GM12873 (cell line): ENCODE data around the gene FBXW11.

ENCODE experiments used
- TF ChIP-seq, protein P1 (sequence below): IDR thresholded peaks from 2 replicates; pipeline ENCODE4 v1.5.1; 2012; ENCODE audit warnings: low read depth, mild to moderate bottlenecking, moderate library complexity, low read length, control low read depth; ENCODE audit not compliant: insufficient read depth; ENCODE audit errors: missing control alignments

FBXW11 gene

DNA sequence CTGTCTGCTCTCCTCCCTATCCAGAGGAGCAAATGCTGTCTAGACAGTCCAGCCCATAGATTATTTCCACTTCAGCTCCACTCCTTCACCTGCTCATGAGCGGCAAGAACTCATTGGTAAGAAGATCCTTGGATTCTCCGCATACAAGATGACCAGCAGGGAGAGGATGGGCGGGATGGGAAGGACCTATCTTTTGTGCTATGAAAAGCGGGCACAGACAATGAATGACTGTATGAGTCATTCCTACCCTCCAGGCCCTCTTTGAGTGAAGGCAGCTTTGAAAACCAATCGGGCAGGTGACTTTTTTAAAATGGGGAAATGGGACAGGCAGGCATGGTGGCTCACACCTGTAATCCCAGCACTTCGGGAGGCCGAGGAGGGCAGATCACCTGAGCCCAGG, 171.4 kb downstream of the FBXW11 start:
- TF ChIP-seq, protein P1, sequence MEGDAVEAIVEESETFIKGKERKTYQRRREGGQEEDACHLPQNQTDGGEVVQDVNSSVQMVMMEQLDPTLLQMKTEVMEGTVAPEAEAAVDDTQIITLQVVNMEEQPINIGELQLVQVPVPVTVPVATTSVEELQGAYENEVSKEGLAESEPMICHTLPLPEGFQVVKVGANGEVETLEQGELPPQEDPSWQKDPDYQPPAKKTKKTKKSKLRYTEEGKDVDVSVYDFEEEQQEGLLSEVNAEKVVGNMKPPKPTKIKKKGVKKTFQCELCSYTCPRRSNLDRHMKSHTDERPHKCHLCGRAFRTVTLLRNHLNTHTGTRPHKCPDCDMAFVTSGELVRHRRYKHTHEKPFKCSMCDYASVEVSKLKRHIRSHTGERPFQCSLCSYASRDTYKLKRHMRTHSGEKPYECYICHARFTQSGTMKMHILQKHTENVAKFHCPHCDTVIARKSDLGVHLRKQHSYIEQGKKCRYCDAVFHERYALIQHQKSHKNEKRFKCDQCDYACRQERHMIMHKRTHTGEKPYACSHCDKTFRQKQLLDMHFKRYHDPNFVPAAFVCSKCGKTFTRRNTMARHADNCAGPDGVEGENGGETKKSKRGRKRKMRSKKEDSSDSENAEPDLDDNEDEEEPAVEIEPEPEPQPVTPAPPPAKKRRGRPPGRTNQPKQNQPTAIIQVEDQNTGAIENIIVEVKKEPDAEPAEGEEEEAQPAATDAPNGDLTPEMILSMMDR = no peak

DNA sequence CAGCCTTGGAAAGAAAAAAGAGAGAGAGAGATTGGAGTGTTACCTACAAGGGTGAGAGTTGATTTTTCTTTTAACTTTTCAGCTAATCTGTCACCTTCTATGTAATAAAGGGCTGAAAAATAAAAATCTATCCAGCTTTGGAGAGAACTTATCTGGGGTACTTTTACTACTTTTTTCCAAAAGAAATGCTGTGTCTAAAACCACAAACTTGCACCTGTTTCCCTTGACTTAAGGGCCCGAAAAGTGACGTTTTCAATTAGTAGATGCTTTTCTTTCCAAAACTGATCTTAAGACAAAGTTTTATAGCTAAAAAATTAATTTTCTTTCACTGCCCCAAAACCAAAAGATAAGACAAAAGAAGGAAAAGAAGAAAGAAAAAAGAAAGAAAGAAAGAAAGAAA, 172.0 kb downstream of the FBXW11 start:
- TF ChIP-seq, protein P1 = no peak

DNA sequence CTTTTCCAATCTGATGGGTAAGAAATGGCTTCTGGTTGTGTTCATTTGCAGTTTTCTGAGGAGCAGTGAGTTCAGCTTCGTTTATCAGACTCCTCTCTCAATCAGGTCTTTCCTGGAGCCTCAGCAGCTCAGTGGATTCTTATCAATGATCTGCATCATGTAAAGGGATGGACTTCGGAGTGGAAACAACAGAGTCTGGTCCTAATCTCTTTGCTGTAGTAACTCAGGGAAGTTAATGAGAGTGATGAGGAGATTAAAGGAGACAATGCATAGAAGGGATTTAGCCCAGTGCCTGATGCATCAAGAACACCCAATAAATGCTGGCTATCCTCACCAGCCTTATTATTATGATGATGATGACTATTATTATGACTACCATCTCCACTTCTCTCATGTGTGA, 173.7 kb downstream of the FBXW11 start:
- TF ChIP-seq, protein P1 = no peak

DNA sequence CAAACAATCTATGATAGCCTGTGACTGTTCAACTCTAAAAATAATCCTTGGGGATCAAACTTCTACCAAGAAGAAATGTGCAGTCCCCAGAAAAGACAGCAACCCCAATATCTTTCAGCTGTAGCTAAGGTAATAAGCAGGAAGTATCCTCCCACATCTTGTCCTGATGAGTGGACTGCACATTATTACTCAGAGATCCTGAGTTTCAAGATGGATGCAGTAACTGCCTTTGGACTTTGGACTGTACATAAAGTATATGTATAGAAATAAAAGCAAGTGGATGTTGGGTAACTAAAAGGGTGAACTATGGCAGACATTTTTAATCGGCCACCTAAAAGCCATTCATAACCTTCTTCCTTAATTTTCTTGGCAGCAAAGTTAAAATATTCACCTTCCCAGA, 175.8 kb downstream of the FBXW11 start:
- TF ChIP-seq, protein P1 = no peak

DNA sequence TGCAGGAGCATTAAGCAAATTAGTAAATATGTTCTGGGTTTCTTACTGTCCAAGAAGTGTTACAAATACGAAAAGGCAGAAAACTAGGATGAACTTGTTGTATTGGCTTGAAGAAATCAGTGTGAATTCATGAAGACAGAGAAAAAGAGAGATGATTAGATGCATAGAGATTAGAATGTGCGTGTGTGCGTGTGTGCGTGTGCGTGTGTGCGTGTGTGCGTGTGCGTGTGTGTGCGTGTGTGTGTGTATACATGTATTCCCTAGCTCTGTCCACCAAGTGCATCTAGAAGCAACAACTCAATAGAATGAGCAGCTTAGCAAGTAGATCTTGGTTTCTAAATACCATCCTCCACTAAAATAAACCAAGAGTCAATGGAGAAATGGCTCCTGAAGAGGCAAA, 179.3 kb downstream of the FBXW11 start:
- TF ChIP-seq, protein P1 = no peak

DNA sequence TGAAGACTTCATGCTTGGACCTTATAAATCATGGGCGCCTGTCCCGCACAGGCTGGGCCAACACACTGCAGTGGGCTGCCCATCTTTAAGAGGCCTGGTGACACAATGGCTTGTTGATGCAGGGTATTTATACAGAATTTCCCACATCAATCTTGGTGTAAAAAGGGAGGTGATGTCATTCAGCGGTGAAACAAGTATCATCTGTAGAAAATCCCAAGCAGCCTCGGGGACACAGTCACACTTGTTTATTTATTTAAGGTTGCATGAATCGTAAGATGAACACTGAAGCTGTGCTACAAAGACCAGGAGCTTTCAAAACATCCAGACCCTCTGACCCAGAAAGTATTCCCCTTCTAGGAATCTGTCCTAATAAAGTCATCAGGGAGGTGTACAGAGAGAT, 180.3 kb downstream of the FBXW11 start:
- TF ChIP-seq, protein P1 = no peak

DNA sequence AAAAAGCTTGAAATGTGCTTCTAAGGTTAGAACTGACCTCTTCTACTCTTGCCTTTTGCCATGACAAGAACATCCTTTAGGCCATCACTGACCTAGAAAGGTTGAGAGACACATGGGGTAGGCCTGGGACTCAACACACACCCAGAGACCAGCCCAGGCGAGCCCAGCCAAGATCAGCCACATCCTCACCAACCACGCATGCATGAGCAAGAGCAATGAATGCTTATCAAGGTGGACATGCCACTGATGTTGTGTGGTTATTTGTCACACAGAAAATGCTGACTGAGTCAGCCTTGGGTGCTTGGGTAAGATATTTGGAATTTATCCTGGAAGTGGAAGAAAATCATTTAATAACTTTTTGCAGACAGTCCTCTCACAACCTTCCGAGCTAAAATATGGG, 181.4 kb downstream of the FBXW11 start:
- TF ChIP-seq, protein P1 = no peak
